HK-2 (cell line): ENCODE results near the gene MYO15B.

Experiments used
- DNase-seq: peaks from one replicate; pipeline ENCODE4 v3.0.0-alpha.2; 2018; ENCODE audit not compliant: unreplicated experiment

Gene MYO15B

GRCh38 chr17:75665981-75666380 is 78.4 kb downstream of the MYO15B start:
- no peak for DNase-seq

DNA sequence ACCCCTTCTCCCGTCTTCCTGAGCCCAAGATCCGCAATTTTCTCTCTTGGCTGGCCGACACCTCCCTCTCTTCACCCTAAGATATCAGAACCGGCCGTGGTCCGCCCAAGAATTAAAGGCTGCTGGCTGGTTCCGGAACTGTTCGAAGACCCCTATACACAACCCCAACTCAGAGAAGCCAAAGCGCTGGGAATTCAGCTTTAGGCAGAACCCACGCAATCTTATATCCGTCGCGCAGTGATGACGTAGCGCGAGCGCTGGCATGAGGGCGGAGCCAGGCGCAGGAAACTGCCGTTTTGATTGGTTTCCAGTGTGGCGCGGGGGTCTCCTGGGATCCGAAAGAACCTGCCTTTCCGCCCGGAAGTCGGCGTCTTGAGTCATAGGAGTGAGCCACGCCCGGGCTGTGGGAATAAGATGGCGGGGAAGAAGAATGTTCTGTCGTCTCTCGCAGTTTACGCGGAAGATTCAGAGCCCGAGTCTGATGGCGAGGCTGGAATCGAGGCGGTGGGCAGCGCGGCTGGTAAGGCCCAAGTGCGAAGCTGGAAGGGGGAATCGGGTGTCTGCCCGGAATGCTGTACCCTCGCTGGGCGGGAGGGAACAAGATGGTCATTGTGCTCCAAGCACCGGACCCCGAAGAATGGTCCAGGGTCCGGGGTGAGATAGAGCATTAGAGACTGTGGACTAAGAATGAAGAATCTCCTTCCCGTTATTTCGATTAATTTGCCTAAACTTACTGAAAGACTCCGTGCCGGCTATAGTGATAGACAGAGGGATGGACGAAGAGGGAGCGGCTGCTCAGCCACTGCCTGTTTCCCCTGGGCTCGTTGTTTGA is 79.6 kb downstream of the MYO15B start, which contains the start of the genes RECQL5 and SAP30BP:
RECQL5 (minus strand) TSS at position 196 of the 832 bp plus-strand sequence. CDS start 597 bp downstream, outside the sequence.
SAP30BP (plus strand) TSS at position 380 of the 832 bp plus-strand sequence; CDS start at position 415, 35 bp downstream.
- peak; percentile 98 for DNase-seq

GRCh38 chr17:75667825-75668224 is 80.2 kb downstream of the MYO15B start:
- no peak for DNase-seq

GRCh38 chr17:75668489-75668888 is 80.9 kb downstream of the MYO15B start:
- DNase-seq, result no peak

GRCh38 chr17:75670868-75671267 is 83.3 kb downstream of the MYO15B start:
- no peak for DNase-seq

DNA sequence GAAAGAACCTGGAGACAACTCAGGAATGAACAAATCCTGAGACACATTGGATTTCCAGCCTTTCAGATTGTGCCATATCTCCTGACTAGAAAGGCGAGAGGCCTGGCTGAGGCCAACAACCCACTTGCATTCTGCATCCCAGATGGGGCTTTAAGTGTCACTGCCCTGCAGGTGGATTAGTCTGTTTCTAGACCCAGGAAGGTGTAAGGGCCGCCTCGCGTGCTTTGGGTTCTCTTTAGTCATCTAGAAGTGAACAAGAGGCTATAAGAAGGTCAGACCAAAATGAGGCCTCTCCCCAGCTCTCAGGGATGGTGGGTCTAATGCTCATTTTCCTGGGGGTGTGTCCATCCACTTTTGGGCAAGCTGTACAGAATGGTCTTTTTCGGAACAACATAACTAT is 84.4 kb downstream of the MYO15B start:
- DNase-seq, result no peak

GRCh38 chr17:75673487-75673886 is 85.9 kb downstream of the MYO15B start:
- DNase-seq, result no peak
